ENCODE results near the gene ZNF625. TPM values are rescaled to one million over a fixed set of nuclear protein-coding genes. Genes with fewer than 3 reads are reported as not detected.

Gene ZNF625
- total RNA-seq, 3 donors from 2014 or later, result 3.1 to 8.0 (median 3.9) TPM

GRCh38 chr19:12137221-12137940, 19.2 kb downstream of the ZNF625 start:
- Histone ChIP-seq H3K4me3 (no peak overlapping the region), H3K36me3 (ENCODE audit: low read depth) (peaks cover 32% of the 10 kb centered on the region), H3K9me3 (peaks cover 36% of the 10 kb centered on the region), H3K4me1 (ENCODE audit: low read depth) (peaks cover 17% of the 10 kb centered on the region)
- ATAC-seq (no peak), DNase-seq (no peak)
- intact Hi-C loops (cut with DNase I, micrococcal nuclease), result no loop called here
- no peak for TF ChIP-seq CTCF (IDR thresholded peaks at IDR 0.05)

- DNase-seq, result no peak
- no peak for ATAC-seq
- TF ChIP-seq CTCF (IDR thresholded peaks at IDR 0.05), result no peak
- no peak overlapping the region for H3K4me3 ChIP-seq
- intact Hi-C loops (cut with DNase I, micrococcal nuclease), result no loop called here
- peaks cover 66% of the 10 kb centered on the region for H3K9me3 ChIP-seq
- peaks cover 33% of the 10 kb centered on the region for H3K36me3 ChIP-seq (ENCODE audit: low read depth)
- H3K4me1 ChIP-seq (ENCODE audit: low read depth), result no peaks in the 10 kb centered on the region
Measured at GRCh38 chr19:12133069-12133468, 23.5 kb downstream of the ZNF625 start.

- intact Hi-C loops (cut with DNase I, micrococcal nuclease), result no loop called here
- peak in 1 of 3 donors; percentile 46 for DNase-seq
- peak; percentile 58 for ATAC-seq
- Histone ChIP-seq H3K9me3 (peaks cover 23% of the 10 kb centered on the region), H3K36me3 (ENCODE audit: low read depth) (no peaks in the 10 kb centered on the region), H3K4me3 (no peak overlapping the region), H3K4me1 (ENCODE audit: low read depth) (no peaks in the 10 kb centered on the region)
- TF ChIP-seq CTCF (IDR thresholded peaks at IDR 0.05), result no peak
Measured at GRCh38 chr19:12126707-12127106, 29.8 kb downstream of the ZNF625 start.

GRCh38 chr19:12117201-12117970, 39.1 kb downstream of the ZNF625 start:
- peaks cover 17% of the 10 kb centered on the region for H3K9me3 ChIP-seq
- H3K4me1 ChIP-seq (ENCODE audit: low read depth), result no peaks in the 10 kb centered on the region
- no peak overlapping the region for H3K4me3 ChIP-seq
- intact Hi-C loops (cut with DNase I, micrococcal nuclease), result no loop called here
- no peak for TF ChIP-seq CTCF (IDR thresholded peaks at IDR 0.05)
- no peaks in the 10 kb centered on the region for H3K36me3 ChIP-seq (ENCODE audit: low read depth)
- ATAC-seq, result no peak
- DNase-seq, result no peak

- no peak for ATAC-seq
- Histone ChIP-seq H3K36me3 (ENCODE audit: low read depth) (no peaks in the 10 kb centered on the region), H3K9me3 (peaks cover 46% of the 10 kb centered on the region), H3K4me3 (no peak overlapping the region), H3K4me1 (ENCODE audit: low read depth) (no peaks in the 10 kb centered on the region)
- intact Hi-C loops (cut with DNase I, micrococcal nuclease), result no loop called here
- DNase-seq, result no peak
- no peak for TF ChIP-seq CTCF (IDR thresholded peaks at IDR 0.05)
Measured at GRCh38 chr19:12113121-12113520, 43.4 kb downstream of the ZNF625 start.

Data from mucosa of descending colon (tissue), 3 donors.